ENCODE measurements around the gene KRT28. TPM values are rescaled to one million over a fixed set of nuclear protein-coding genes. Genes with fewer than 3 reads are reported as not detected.

Gene KRT28
- total and polyA plus RNA-seq, 12 donors: not detected

DNA sequence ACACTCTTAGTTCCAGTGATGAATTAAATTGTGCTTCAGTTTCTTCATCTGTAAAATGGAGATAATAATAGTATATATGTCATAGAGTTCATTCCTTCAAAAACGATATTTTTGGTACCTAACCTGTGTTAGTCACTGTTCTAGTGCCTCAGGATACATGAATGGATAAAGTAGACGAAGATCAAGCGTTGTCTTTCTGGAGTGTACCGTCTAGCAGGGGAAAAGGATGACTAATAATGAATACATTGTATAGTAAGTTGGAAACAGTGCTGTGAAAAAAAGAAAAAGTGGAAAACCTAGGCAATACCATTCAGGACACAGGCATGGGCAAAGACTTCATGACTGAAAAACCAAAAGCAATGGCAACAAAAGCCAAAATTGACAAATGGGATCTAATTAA is 14.0 kb upstream of the KRT28 start:
- Histone ChIP-seq H3K9me3 (replicated peaks in 1 of 3) (no peaks in the 10 kb centered on the region), H3K27ac (no peak overlapping the region), H3K27me3 (peaks cover 18% of the 10 kb centered on the region), H3K4me1 (replicated peaks in 1 of 2) (no peaks in the 10 kb centered on the region), H3K4me3 (no peak overlapping the region), H3K36me3 (replicated peaks in 1 of 2) (no peaks in the 10 kb centered on the region)
- no peak for TF ChIP-seq POLR2A (IDR thresholded peaks at IDR 0.05)
- TF ChIP-seq, protein P1, sequence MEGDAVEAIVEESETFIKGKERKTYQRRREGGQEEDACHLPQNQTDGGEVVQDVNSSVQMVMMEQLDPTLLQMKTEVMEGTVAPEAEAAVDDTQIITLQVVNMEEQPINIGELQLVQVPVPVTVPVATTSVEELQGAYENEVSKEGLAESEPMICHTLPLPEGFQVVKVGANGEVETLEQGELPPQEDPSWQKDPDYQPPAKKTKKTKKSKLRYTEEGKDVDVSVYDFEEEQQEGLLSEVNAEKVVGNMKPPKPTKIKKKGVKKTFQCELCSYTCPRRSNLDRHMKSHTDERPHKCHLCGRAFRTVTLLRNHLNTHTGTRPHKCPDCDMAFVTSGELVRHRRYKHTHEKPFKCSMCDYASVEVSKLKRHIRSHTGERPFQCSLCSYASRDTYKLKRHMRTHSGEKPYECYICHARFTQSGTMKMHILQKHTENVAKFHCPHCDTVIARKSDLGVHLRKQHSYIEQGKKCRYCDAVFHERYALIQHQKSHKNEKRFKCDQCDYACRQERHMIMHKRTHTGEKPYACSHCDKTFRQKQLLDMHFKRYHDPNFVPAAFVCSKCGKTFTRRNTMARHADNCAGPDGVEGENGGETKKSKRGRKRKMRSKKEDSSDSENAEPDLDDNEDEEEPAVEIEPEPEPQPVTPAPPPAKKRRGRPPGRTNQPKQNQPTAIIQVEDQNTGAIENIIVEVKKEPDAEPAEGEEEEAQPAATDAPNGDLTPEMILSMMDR (IDR thresholded peaks at IDR 0.05): no peak
- 58 to 76% (median 70%) methylated on average over 4 of the region's 4 CpGs for WGBS, 4 donors
- intact Hi-C loops (cut with DNase I): no loop called here
- no peak for DNase-seq

DNA sequence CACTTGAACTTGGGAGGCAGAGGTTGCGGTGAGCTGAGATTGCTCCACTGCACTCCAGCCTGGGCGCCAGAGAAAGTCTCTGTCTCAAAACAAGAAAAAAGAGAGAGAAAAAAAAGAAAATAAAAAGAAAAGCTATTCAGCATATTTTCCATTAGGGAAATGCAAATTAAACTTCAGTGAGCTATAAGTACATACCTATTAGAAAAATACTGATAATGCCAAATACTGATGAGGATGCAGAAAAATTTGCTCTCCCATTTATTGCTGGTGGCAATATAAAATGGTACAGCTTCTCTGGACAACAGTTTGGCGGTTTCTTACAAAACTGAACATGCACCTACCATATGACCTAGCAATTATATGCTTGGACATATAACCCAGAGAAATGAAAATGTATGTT is 12.9 kb upstream of the KRT28 start:
- 73 to 81% (median 76%) methylated on average over 3 of the region's 3 CpGs for WGBS, 4 donors
- peaks cover 26% of the 10 kb centered on the region for H3K27me3 ChIP-seq
- no peak for TF ChIP-seq POLR2A (IDR thresholded peaks at IDR 0.05)
- TF ChIP-seq, protein P1 (IDR thresholded peaks at IDR 0.05): no peak
- H3K27ac ChIP-seq: no peak overlapping the region
- no peaks in the 10 kb centered on the region for H3K36me3 ChIP-seq (replicated peaks in 1 of 2)
- intact Hi-C loops (cut with DNase I): no loop called here
- no peak for DNase-seq
- no peaks in the 10 kb centered on the region for H3K9me3 ChIP-seq (replicated peaks in 1 of 3)
- no peak overlapping the region for H3K4me3 ChIP-seq
- no peaks in the 10 kb centered on the region for H3K4me1 ChIP-seq (replicated peaks in 1 of 2)

DNA sequence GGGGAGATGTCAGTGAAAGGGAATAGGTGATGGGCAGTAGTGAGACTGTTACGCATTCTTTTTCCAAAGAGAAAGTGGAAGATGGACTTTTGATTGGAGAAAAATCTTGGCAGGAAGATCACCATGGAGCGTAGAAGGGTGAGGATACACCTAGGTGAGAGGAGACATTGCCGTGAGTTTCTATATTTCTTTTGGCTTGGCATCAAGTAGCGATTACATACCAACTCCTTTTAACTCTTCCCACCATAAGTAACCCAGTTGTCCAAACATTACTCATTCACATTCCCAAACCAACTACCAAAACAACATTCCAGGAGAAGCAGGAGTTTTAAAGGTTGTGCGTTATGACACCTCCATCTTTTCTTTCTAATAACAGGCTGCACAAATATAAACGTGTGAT is 10.7 kb upstream of the KRT28 start:
- no peak for TF ChIP-seq POLR2A (IDR thresholded peaks at IDR 0.05)
- TF ChIP-seq, protein P1 (IDR thresholded peaks at IDR 0.05): no peak
- WGBS, 4 donors: 59 to 66% (median 63%) methylated on average over 6 of the region's 6 CpGs
- Histone ChIP-seq H3K9me3 (replicated peaks in 1 of 3) (no peaks in the 10 kb centered on the region), H3K4me3 (no peak overlapping the region), H3K27ac (no peak overlapping the region), H3K36me3 (replicated peaks in 1 of 2) (no peaks in the 10 kb centered on the region), H3K4me1 (replicated peaks in 1 of 2) (no peaks in the 10 kb centered on the region), H3K27me3 (peaks cover 41% of the 10 kb centered on the region)
- intact Hi-C loops (cut with DNase I): no loop called here
- DNase-seq: no peak

DNA sequence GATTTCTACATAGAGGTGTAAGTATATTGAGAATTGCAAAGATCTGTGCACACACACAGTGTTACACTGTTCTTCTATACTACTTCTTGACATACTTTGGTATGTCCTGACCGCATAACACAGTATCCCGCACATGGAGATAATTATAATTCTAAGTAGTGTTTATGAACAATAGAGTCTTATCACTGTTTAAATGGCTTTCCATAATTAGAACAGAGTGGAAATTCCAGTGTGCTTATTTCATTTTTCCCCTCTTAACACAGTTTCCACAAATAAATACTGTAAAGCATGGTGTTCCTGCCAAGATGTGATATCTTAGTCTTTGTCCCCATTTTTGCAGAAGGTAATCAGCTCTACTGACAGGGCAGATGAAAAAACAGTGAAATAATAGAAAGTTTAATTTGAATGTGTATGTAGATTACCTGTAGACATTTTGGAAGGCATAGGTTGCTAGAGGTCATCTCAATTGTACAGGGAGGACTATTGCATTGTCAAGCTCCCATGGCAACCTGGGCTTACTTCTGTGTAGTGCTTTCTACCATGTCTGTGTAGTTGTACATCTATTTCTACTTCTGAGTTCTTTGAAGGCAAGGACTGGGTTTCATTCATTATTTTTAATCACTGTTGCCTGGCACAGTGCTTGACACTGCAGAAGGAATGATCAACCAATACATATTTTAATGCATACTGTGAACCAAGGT is 10.1 kb upstream of the KRT28 start:
- 58 to 75% (median 62%) methylated on average over 2 of the region's 2 CpGs for whole genome bisulfite sequencing, 4 donors
- Histone ChIP-seq H3K4me3 (no peak overlapping the region), H3K27me3 (peaks cover 47% of the 10 kb centered on the region), H3K4me1 (replicated peaks in 1 of 2) (no peaks in the 10 kb centered on the region), H3K36me3 (replicated peaks in 1 of 2) (no peaks in the 10 kb centered on the region), H3K27ac (no peak overlapping the region), H3K9me3 (replicated peaks in 1 of 3) (no peaks in the 10 kb centered on the region)
- intact Hi-C loops (cut with DNase I): loop anchor here in 1 of 2 donors (10.0 kb wide), 1 partner anchor 845 kb away; no protein-coding TSS in a partner anchor
- no peak for DNase-seq
- TF ChIP-seq, protein P1 (IDR thresholded peaks at IDR 0.05): no peak
- TF ChIP-seq POLR2A (IDR thresholded peaks at IDR 0.05): no peak

All from adrenal gland (tissue), 12 donors.